Body of pancreas (tissue), 4 donors: ENCODE measurements around the gene LACTB. TPM values are rescaled to one million over a fixed set of nuclear protein-coding genes. Genes with fewer than 3 reads are reported as not detected.

ENCODE experiments used
- ATAC-seq: fragments of 150-250 bp; one replicate; pipeline ENCODE4 v1.9.1; 2016
- DNase-seq, 4 donors: peaks; one replicate each; pipeline ENCODE4 v3.0.0-alpha.2; 2019
- H3K27ac ChIP-seq, 4 donors: fragments of 200-600 bp; sonication (generic); 1 replicate in 3 of 4; 2 replicates in 1 of 4; pipeline versions ENCODE4 v1.5.1 to v1.6.1; 2016 to 2019; ENCODE audit warnings: mild to moderate bottlenecking in 1 of 4, mixed read lengths in 1 of 4, moderate library complexity in 1 of 4
- H3K27me3 ChIP-seq, 2 donors: fragments of 200-600 bp; sonication (generic); one replicate each; pipeline ENCODE4 v1.6.0; 2016; ENCODE audit warnings: mild to moderate bottlenecking in 1 of 2
- H3K36me3 ChIP-seq, 2 donors: fragments of 200-600 bp; sonication (generic); replicated peaks in 1 of 2; 2 replicates each; pipeline ENCODE4 v1.5.1; 2016; ENCODE audit warnings: low read depth in 2 of 2; ENCODE audit not compliant: insufficient read depth in 1 of 2
- H3K4me1 ChIP-seq: fragments of 200-600 bp; sonication (generic); one replicate; pipeline ENCODE4 v1.6.0; 2016
- H3K4me3 ChIP-seq, 2 donors: fragments of 200-600 bp; sonication (generic); 1 replicate in 1 of 2; 2 replicates in 1 of 2; pipeline ENCODE4 v1.5.1; 2016 to 2019
- H3K9me3 ChIP-seq, 3 donors: fragments of 200-600 bp; sonication (generic); 1 replicate in 2 of 3; 2 replicates in 1 of 3; pipeline ENCODE4 v1.5.1; 2016
- POLR2A ChIP-seq, 3 donors: fragments of 450-650 bp; IDR thresholded peaks; one replicate each; pipeline ENCODE4 v1.6.1; 2016; ENCODE audit warnings: antibody characterized with exemption in 3 of 3, mild to moderate bottlenecking in 2 of 3
- whole genome bisulfite sequencing, 2 donors: methylation state at CpG; one replicate each; pipeline ENCODE4 v1.1.5; 2017; 5-methylcytosine and 5-hydroxymethylcytosine counted together
- intact Hi-C: fragments of 100-400 bp; cut with DNase I; formaldehyde crosslinking; loops from one replicate; pipeline ENCODE4 v1.15.1; 2023
- total RNA-seq, 2 donors: library from RNA; depleted of rRNA; stranded (reverse); fragments of >200 nt; gene quantifications; one replicate each; pipeline ENCODE4 v1.1.0, GENCODE V29; 2016
- TF ChIP-seq, protein P1 (sequence below), 7 experiments: fragments of 450-650 bp in 4 of 7; fragments of 200-600 bp in 3 of 7; sonication (generic) in 3 of 7; IDR thresholded peaks; one replicate each; pipeline ENCODE4 v1.5.1; 2016 to 2019; ENCODE audit warnings: antibody characterized with exemption in 7 of 7

LACTB gene
- total RNA-seq, 2 donors from 2014 or later: 7.6 to 8.6 TPM

- Histone ChIP-seq H3K27ac (no peak overlapping the region), H3K4me3 (no peak overlapping the region), H3K9me3 (no peaks in the 10 kb centered on the region), H3K4me1 (peaks cover 7% of the 10 kb centered on the region), H3K27me3 (no peaks in the 10 kb centered on the region), H3K36me3 (no peaks in the 10 kb centered on the region)
- no peak for DNase-seq
- no peak for ATAC-seq
- intact Hi-C loops: no loop called here
- TF ChIP-seq POLR2A (IDR thresholded peaks at IDR 0.05): no peak
- TF ChIP-seq, protein P1, sequence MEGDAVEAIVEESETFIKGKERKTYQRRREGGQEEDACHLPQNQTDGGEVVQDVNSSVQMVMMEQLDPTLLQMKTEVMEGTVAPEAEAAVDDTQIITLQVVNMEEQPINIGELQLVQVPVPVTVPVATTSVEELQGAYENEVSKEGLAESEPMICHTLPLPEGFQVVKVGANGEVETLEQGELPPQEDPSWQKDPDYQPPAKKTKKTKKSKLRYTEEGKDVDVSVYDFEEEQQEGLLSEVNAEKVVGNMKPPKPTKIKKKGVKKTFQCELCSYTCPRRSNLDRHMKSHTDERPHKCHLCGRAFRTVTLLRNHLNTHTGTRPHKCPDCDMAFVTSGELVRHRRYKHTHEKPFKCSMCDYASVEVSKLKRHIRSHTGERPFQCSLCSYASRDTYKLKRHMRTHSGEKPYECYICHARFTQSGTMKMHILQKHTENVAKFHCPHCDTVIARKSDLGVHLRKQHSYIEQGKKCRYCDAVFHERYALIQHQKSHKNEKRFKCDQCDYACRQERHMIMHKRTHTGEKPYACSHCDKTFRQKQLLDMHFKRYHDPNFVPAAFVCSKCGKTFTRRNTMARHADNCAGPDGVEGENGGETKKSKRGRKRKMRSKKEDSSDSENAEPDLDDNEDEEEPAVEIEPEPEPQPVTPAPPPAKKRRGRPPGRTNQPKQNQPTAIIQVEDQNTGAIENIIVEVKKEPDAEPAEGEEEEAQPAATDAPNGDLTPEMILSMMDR (IDR thresholded peaks at IDR 0.05): no peak
- WGBS, 2 donors: 77 to 88% methylated on average over 1 of the region's 1 CpG
These were observed 36.9 kb upstream of the LACTB start for GRCh38 chr15:63084806-63085205.

DNA sequence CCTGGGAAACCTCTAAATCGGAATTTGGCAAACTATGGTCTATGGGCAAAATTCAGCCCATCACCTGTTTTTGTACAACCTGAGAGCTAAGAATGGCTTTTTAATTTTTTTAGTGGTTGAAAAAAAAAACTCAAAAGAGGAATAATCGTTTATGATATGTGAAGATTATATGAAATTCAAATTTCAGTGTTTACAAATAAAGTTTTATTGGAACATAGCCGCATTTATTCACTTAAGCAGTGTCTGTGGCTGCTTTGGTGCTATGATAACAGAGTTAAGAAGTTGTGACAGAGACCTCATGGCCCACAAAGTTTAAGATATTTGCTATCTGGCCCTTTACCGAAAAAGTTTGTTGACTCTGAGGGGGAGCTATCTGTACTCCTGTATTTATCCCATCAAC, 36.4 kb upstream of the LACTB start:
- intact Hi-C loops: no loop called here
- Histone ChIP-seq H3K4me3 (no peak overlapping the region), H3K9me3 (no peaks in the 10 kb centered on the region), H3K27ac (no peak overlapping the region), H3K27me3 (no peaks in the 10 kb centered on the region), H3K4me1 (peaks cover 7% of the 10 kb centered on the region), H3K36me3 (no peaks in the 10 kb centered on the region)
- ATAC-seq: no peak
- DNase-seq: no peak
- TF ChIP-seq POLR2A (IDR thresholded peaks at IDR 0.05): no peak
- TF ChIP-seq, protein P1 (IDR thresholded peaks at IDR 0.05): no peak
- 78 to 84% methylated on average over 4 of the region's 4 CpGs for WGBS, 2 donors

DNA sequence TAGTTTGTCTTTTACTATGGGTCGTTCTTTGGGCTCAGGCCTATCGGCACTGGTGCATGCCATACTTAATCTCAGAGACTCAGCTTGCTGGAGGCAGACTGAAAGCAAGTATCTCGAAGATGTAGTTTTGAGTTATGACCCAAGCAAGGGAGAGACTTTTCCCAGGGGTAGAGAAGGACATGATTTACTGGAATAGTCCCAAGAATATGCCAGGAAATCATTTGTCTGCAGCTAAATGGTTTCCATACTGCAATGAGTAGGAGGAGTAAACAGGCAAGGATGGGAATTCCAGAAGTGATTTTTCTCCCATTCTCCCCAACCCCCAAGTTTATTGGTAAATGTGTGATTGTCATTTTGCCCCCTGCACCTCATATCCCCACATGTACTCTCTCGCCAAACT, 35.4 kb upstream of the LACTB start:
- Histone ChIP-seq H3K36me3 (no peaks in the 10 kb centered on the region), H3K27me3 (no peaks in the 10 kb centered on the region), H3K4me3 (no peak overlapping the region), H3K4me1 (peaks cover 7% of the 10 kb centered on the region), H3K27ac (no peak overlapping the region), H3K9me3 (no peaks in the 10 kb centered on the region)
- WGBS, 2 donors: 80 to 81% methylated on average over 4 of the region's 4 CpGs
- DNase-seq (no peak), ATAC-seq (no peak)
- no peak for TF ChIP-seq POLR2A (IDR thresholded peaks at IDR 0.05)
- TF ChIP-seq, protein P1 (IDR thresholded peaks at IDR 0.05): no peak
- intact Hi-C loops: no loop called here

DNA sequence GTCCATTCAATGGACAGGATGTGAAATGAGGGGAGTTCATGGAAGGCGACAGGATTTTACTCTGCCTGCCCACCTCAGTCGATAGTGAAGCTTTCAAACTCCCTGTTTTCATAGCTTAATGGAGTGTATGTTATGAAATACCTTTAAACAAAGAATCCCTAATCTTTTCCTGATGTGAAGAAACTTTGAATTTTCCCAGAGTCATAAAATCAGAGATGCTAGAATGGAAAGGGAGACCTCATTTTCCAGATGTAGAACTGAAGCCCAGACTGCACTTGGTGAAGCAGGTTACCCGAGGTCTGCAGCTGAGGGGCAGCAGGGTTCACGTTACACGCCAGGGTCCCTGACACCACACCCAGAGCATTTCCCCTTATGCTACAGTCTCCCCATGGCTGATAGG, 34.7 kb upstream of the LACTB start:
- Histone ChIP-seq H3K27ac (no peak overlapping the region), H3K4me3 (no peak overlapping the region), H3K27me3 (no peaks in the 10 kb centered on the region), H3K9me3 (no peaks in the 10 kb centered on the region), H3K4me1 (peaks cover 7% of the 10 kb centered on the region), H3K36me3 (no peaks in the 10 kb centered on the region)
- no peak for ATAC-seq
- intact Hi-C loops: no loop called here
- TF ChIP-seq, protein P1 (IDR thresholded peaks at IDR 0.05): no peak
- TF ChIP-seq POLR2A (IDR thresholded peaks at IDR 0.05): no peak
- WGBS, 2 donors: 71 to 77% methylated on average over 5 of the region's 5 CpGs
- no peak for DNase-seq

DNA sequence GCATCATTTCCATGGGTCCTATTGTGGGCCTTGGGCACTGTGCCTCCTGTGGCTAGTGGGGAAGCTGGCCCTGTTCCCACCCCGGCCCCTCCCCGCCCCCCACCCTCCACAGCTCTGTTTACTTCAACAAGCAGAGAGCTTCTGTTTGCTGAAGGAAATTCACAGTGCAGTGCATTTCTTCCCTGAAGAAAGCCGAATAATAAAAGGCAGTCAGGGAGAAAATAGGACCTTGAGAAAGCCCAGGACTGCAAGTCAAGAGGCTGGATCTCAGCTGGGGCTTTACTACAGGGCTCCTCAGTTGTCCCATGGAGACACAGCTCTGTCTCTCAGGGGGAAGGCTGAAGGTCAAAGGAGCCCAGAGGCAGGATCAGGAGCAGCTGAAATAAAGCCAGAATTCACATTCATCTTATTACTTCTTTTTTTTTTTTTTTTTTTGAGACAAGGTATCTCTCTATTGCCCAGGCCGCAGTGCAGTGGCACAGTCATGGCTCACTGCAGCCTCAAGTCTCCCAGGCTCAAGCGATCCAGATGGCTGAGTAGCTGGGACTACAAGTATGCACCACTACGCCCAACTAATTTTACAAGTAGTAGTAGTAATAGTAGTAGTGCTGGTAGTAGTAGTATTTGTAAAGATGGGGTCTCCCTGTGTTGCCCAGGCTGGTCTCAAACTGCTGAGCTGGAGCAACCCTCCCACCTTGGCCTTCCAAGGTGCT, 33.0 kb upstream of the LACTB start:
- no peak for TF ChIP-seq POLR2A (IDR thresholded peaks at IDR 0.05)
- TF ChIP-seq, protein P1 (IDR thresholded peaks at IDR 0.05): no peak
- intact Hi-C loops: no loop called here
- Histone ChIP-seq H3K4me1 (peaks cover 7% of the 10 kb centered on the region), H3K27ac (no peak overlapping the region), H3K9me3 (peaks cover 0 to 3% (median 0%) of the 10 kb centered on the region in 3 donors), H3K27me3 (no peaks in the 10 kb centered on the region), H3K36me3 (no peaks in the 10 kb centered on the region), H3K4me3 (no peak overlapping the region)
- WGBS, 2 donors: 42 to 61% methylated on average over 5 to 6 of the region's 6 CpGs
- DNase-seq (no peak), ATAC-seq (no peak)
